EH (cell line): ENCODE data around the gene AIG1.

Source experiments
- DNase-seq: peaks from one replicate; pipeline ENCODE4 v3.0.0-alpha.2; 2015; ENCODE audit warnings: low read depth

AIG1 gene

GRCh38 chr6:143097224-143097795 is 36.6 kb downstream of the AIG1 start:
- no peak for DNase-seq

- no peak for DNase-seq
Measured at GRCh38 chr6:143098054-143098671, 37.5 kb downstream of the AIG1 start.

- DNase-seq, result no peak
Measured at GRCh38 chr6:143099647-143100046, 39.0 kb downstream of the AIG1 start.

- no peak for DNase-seq
Measured at GRCh38 chr6:143100429-143100828, 39.7 kb downstream of the AIG1 start.

- DNase-seq, result no peak
Measured at GRCh38 chr6:143103916-143104315, 43.2 kb downstream of the AIG1 start.

DNA sequence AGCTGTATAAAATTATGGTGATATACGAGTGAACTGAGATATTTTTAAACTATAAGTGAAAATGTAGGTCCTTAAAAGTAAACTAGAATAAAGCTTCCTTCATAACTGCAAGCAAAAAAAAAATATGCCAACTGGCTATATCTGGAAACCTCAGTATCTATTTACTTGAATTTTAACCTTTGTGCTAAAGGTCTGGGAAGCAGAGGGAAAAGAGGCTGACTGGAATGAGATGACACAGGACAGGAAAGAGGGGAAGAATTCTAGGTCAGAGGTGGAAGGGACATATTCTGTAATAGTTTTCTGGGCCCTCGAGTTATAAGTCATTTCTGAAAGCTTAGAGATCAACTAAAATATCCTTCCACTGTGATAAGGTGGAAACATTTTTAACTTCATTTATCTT is 46.8 kb downstream of the AIG1 start:
- peak; percentile 11 for DNase-seq

DNA sequence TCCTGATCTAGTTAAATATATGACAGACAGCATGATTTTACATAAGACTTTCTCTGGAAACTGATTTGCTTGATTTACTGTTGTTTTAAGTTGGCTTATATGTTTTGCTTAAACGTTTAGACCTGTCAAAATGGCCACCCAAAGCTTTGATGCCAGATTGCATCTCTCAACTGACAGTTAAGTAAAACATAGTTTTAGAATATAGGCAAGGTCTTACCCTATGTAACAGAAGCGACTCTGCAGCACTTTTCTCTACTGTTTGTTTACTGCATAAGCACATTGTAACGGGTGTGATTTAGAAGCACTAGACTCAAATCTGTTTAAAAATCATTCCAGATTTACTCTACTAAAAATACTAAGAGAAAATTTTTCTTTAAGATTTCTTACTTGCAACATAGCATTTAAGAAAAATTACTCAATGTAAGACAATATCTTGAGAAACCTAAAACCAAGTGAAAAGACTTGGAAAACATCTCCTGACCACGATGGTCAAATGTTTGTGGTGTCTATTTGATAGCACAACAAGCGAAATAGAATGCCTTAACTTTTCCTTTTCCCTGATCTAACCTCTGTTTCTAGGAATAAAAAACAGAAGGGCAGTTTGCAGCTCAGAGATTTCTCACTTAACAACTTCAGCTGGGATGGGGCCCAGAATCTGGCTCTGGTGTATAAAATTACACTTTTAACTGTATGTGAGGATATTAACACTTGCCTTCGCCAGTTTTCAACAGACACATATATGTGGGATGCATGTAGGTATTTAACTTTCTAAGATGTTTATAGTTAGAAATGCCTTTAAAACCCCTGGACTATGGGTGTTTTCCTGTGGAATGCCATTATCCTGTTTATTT is 47.4 kb downstream of the AIG1 start:
- no peak for DNase-seq

- DNase-seq, result no peak
Measured at GRCh38 chr6:143109196-143109595, 48.5 kb downstream of the AIG1 start.

DNA sequence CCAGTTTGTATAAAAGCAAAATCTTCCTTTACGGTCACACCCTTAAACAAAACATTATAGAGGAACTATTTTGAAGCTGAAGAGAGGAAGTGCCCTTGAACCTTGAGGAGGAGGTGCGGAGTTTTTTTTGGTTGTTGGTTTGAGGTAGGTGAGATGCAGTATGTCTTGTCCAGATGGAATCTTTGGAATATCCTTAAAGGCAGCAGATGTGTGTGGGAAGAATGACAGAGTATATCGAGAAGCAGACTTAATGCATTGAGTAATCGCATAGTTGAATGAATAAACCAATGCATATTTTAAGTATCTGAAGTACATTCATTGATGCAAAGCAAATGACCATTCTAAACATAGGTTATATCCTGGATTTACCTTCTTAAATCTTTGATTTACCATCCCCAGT is 49.9 kb downstream of the AIG1 start:
- peak; percentile 46 for DNase-seq

GRCh38 chr6:143110996-143111395 is 50.3 kb downstream of the AIG1 start:
- peak; percentile 31 for DNase-seq

DNA sequence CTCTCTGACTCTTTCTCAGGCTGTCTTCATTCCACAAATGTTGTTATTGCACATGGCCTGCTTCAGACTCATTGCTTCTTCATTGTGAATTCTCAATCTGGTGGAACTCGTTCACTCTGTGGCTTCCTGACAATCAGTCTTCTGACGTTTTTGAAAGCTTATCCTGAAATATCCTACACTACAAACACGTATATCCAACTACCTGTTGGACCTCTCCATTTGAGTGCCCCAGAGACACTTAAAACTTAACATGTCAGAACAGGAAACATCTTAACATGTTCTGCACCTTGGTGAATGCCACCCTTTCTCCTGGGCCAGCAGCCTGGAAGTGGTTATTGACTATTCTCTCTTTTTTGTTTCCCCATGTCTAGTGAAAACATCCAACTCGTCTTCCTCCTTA is 50.8 kb downstream of the AIG1 start:
- DNase-seq, result no peak

DNA sequence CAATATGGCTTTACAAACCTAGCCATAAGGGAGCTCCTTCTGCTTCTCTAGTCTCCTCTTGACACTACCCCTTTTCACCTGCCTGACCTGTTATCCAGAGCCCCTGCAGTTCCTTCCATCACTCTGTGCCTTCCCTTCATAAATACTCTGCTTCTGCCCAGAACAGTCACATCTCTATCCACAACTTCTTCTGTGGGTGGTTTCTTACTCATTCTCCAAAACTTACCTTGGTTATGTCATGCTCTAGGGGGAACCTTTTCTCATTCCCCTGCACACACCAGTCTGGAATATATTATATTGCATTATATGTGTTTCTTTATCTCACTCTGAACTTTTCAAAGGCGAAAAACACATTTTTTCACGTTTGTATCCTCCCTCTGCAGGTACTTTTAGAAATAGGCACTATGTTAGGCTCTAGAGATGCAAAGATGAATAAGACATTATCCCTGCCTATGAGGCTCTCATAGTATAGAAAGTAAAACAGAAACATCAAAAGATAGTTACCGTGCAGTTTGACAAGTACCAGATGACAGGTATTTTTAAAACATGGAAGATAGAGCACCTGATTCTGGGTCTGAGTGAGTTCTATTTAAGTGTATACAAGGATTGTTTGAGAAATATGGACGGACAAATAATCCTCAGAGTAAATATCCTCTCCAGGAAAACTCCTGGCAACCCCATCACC is 51.5 kb downstream of the AIG1 start:
- no peak for DNase-seq

DNA sequence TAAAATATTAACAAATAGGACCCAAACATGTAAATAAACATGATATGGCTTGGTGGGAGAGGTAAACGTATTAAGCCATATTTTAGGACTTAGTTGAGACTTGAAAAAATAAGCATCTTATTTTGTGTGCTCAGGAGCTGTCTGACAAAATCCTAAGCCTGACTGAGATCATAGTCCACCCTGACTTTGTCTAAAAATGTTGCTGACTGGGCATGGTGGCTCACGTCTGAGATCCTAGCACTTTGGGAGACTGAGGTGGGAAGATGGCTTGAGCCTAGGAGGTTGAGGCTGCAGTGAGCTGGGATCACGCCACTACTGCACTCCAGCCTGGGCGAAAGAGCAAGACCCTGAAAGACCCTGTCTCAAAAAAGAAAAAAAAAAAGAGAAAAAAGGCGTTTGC is 52.1 kb downstream of the AIG1 start:
- DNase-seq, result no peak

- no peak for DNase-seq
Measured at GRCh38 chr6:143115728-143116127, 55.0 kb downstream of the AIG1 start.

DNA sequence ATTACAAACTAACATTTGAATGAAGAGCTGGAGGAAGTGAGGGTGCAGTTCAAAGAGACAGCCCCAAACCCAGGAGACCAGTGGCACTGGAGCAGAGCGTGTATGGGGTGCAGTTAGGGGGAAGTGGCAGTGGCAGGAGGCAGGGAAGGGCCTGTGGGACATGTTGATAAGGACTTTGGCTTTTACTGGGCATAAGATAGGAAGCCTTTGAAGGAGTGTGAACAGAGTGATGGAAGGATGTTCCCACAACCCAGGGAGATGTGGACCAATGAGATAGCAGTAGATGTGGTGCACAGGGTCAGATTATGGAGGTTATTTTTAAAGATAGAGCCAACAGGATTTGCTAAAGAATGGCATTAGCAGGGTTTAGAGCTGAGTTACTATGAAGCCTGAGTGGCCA is 56.4 kb downstream of the AIG1 start:
- DNase-seq, result no peak

GRCh38 chr6:143119260-143119659 is 58.6 kb downstream of the AIG1 start:
- no peak for DNase-seq

DNA sequence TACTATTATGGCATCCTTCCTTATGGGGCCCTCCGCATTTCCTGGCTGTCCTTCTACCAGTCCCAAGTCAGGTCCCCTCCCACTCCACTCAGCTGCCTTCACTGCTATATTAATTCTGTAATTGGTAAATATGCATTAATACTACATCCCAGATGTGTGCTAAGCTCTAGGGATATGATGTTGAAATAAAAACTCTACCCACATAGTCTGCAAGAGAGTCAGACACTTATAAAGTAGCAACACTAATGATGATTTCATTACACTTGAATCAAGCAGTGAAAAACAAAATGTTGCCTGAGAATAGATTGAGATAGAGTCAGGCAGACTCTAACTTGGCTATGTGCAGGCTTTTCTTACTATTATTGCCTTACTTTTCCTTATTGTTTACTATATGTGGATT is 62.4 kb downstream of the AIG1 start:
- DNase-seq, result no peak

- DNase-seq, result no peak
Measured at GRCh38 chr6:143123941-143124340, 63.3 kb downstream of the AIG1 start.

DNA sequence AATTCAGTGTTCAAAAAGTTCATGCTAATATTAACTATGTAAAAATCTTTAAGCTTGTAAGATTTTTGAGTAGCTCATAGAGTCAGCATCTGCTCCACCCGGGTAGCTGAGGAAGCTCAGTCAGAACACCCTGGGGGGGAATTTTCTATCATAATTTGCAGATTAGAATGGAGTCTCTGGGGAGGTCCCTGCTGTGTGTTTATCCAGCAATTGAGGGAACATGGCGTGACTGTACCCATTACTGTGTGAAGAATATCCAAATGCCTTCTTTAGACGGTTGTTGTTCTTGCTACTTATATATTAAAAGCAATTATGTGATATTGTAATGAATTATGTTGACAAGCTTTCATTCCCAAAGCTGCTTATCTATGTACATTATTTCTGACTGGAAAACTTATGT is 64.8 kb downstream of the AIG1 start:
- peak; percentile 68 for DNase-seq

GRCh38 chr6:143125864-143126573 is 65.3 kb downstream of the AIG1 start:
- DNase-seq, result peak; percentile 87

DNA sequence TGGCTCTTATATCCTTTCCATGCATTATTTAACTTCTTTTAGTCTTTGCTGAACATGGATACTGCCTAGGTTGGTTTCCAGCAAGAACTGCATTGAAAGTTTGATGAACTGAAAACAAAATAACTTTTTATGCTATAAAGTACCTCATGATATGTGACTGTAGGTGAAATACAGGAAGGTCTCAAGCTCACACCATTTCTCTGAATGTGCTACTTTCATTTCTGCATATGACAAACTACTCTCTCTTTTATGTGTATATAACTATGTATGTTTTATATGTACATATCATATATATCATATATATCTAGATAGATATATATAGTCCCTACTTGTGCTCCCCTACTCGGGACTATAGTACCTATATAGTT is 65.9 kb downstream of the AIG1 start:
- no peak for DNase-seq
